DMS153 treated with DMSO at 0.1 percent for 48 hours (cell line): ENCODE data around the gene ESRRB.

ENCODE experiments used
- DNase-seq: peaks from one replicate; lab custom pipeline; 2025; ENCODE audit not compliant: unreplicated experiment; lab: John Stamatoyannopoulos, UW

Gene ESRRB

DNA sequence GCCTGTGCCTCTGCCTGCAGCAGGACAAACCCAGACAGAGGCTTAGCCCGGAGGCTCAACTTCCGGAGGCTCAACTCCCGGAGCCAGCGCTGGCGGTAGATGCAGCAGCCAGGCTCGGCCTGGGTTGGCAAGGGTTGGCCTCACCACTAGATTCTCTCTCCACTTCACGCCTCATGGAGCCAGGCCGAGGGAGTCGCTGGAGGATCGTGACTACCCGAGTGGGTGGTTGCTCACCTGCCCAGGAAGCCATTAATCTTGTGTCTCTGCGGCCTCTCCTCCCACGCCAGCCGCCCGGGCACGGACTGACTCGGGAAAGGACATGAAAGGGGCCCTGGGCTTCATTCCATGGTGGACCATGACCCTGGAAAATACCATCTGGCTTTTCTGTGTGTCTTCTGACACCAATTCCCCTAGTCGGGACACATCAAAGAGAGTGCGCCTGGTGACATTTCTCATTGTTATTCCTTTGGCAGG lies 20.8 kb downstream of the ESRRB start:
- no peak for DNase-seq

DNA sequence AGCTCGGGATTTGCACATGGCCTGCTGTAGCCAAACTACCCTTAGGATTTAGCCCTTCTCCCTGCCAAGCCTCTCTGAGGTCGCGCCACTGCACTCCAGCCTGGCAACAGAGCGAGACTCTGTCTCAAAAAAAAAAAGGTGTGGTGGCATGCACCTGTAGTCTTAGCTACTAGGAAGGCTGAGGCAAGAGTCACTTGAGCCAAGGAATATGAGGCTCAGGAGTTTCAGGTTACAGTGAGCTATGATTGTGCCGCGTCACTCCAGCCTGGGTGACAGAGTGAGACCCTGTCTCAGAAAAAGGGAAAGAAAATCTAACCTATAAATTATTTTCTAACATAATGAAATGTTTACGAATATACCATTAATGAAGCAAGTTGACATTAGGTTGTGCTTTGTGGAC lies 29.7 kb downstream of the ESRRB start:
- DNase-seq, result no peak

DNA sequence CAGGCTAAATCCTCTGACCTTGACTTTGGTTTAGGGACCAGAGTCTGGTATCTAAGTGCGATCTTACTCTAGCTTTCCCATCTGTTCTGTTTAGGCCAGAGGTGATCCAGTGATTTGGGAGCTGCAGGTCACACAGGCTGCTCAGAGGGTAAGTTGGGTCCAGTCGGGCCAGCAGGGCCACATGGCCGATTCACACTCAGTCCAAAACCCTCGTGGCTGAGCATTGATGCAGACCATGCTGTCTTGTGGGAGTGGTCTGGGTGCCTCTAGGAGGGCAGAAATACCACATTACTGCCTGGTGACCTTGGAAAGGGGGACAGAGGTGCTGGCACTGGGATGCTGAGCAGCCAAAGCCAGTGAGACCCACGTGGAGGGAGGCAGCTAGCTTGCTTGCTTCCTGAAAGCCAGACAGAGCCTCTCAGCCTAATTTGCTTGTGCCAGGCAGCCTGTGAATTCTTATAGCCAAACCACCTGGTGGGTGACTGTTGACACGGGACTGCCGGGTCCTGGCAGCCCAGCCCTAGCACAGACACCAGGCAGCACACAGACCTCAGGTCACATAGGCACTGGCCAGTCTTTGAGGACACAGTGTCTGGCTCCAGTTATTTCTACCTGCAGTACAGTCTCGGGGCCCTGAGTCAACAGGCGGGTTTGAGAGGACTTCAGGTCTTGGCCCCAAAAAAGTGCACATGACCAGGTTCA lies 31.7 kb downstream of the ESRRB start:
- DNase-seq, result no peak

DNA sequence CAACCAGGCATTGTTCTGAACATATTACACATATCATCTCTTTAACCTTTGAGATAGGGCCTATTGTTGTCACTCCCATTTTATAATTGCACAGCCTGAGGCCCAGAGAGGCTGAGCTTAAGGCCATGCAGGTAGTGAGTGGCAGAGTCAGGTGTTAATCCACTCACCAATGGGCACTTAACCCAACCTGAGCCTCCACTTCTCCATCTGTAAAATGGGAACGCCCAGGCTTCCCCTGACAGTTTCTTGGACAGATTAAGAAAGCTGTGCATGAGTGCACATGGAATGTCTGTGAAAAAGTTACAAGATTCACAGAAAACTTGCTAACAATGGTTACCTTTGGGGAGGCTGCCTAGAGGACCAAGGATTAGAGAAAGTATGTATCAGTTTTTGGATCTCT lies 32.9 kb downstream of the ESRRB start:
- DNase-seq, result no peak

DNA sequence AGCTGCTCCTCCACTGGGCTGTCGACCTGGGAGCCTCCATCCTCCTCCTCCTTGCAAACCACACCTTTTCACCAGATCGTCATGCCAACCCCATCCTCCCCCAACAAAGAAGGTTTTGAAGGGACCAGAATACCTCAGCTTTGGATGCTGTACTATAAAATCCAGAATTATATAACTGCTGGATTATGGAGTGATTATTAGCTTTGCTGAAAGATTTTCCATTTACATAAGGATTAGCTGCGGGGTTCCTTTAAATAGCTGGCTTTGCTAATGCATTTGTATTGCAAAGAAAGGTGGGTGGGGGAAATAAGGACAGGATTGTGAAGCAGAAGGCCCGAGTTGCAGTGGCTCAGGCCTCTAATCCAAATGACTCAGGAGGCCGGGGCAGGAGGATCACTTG lies 36.6 kb downstream of the ESRRB start:
- DNase-seq, result no peak

DNA sequence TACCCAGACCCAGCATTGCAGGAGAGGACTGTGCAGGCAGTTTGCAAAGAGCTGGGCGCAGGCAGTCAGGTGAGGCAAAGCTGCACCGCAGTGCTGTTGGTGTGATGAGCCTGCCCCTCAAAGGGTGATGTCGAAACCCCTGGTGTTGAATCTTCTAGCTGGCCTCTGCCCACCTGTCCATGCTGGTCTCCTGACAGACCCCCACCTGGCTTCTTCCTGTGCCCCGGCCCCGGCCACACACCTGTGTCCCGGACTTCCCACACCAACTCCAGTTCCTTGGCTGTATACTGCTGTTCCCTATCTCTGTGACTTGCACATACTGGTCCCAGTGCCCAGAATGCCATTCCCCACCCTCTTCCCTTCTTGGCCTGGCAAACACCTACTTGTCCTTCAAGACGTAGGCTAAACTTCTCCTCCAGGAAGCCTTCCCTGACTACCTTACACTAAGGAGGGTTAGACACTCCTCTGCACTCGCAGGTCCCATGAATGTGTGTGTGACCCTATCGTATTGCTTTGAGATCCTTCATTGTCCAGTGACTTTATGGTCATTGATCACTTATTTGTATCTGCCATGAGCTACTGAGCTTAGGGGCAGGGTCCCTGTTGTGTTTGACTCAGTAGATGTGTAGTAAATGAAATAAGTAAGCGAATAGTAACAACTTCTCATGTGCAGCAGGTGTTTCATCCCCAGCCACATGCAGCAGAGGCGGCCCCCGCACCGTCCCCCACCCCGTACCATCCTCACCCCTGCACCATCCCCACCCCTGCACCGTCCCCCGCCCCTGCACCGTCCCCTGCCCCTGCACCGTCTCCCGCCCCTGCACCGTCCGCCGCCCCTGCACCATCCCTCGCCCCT lies 37.4 kb downstream of the ESRRB start:
- no peak for DNase-seq

DNA sequence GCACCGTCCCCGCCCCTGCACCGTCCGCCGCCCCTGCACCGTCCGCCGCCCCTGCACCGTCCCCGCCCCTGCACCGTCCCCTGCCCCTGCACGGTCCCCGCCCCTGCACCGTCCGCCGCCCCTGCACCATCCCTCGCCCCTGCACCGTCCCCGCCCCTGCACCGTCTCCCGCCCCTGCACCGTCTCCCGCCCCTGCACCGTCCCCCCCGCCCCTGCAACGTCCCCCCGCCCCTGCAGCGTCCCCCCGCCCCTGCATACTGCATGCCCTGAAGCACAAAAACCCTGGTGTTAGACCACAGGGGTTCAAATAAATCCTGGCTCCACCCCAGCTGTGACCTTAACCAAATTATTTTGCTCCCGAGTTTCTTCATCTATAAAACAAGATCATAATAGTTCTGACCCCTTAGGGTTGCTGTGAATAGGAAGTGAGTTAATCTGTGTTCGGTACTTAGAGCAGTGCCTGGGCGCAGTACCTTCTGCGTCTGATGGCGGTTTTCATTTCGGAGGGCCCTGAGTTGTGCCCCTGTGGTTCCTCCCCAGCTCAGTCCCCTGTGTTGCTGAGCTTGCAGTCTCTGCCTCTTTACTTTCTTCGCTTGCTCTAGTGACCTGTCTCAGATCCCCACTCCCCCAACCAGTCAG lies 38.1 kb downstream of the ESRRB start:
- no peak for DNase-seq

DNA sequence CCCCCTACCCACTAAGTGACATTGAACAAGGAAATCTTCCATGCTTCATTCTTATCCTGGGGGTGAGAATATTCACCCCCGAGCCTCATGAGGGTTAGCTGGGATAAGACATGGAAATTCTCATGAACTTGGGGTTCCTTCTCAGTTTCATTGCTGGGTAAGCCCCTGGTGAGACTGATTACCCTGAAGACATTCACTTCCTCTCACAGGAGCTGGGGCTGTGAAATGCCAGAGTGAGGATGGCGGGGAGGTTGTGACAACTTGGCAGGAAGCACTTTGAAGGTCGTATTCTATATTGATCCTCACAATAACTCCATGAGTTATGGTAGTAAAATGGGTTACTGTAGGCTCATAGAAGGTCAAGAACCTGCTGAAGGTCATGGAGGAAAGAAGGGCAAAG lies 43.5 kb downstream of the ESRRB start:
- no peak for DNase-seq

DNA sequence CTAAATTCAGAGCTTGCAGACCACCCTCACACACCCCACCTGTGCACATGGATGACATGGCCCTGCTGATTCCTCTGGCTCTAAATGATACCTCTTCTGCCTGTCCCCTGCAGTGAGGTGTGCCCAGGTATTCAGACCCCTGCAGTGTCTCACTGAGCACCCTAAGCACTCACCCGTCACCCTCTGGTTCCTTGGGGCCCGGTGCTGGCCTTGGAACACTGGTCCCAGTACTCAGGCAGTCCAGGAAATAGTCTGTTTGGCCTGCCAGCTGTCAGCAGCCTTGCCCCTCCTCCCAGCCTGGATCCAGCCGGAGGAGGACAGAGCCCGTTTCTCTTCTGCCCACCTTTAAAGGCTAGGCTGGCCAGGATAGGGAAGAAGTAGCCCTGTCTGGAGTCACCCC lies 44.9 kb downstream of the ESRRB start:
- DNase-seq, result no peak

DNA sequence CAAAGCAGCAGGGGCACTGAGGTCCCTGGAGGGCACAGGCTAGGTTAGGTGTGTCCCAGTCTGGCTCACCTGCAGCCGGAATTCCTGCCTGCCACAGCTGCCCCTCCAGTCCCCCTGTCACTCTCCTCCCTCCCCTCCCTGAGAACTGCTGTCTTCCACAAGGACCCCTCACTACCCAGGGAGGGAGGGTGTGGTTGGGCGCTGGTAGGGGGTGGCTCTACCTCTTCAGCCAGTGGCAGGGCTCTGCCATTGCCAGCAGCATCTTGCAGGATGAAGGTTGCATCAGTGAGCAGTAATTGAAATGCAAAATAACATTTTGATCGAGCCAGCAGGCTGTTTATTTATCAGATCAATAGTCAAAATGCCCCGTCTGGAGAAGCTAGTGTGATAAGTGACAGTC lies 45.7 kb downstream of the ESRRB start:
- DNase-seq, result no peak

DNA sequence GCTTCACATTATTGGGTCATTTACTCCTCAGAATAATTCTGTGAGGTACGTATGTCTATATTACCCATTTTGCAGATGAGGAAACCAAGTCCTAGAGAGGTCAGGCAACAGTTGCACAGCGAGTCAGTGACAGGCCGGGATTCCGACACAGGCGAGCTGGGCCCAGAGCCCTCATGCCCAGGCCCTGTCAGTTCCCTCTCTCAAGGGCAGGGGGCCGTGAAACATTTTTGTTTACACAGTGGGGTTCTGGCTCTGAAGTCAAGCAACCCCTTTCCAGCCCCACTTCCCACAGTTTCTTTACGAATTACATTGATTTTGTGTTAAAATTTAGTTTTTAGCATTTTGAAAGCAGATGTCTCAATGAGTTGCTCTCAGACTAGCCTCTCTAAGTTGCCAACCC lies 46.7 kb downstream of the ESRRB start:
- DNase-seq, result no peak

DNA sequence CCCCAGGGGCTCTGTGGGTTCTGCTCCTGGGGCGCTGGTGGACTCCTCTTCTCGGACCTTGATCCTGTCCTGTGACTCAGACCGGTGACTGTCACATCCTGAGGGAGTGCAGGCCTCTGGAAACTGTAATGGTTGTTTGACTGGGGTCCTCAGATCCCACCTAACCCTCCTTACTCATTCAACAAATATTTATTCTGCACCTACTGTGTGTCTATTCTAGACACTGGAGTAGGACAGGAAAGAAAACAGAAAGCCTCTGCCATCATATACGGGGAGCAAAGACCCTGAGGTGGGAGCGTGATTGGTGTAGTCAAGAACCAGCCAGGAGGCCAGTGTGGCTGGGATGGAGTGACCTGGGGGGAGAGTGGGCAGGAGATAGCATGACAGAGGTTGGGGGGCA lies 47.6 kb downstream of the ESRRB start:
- no peak for DNase-seq

DNA sequence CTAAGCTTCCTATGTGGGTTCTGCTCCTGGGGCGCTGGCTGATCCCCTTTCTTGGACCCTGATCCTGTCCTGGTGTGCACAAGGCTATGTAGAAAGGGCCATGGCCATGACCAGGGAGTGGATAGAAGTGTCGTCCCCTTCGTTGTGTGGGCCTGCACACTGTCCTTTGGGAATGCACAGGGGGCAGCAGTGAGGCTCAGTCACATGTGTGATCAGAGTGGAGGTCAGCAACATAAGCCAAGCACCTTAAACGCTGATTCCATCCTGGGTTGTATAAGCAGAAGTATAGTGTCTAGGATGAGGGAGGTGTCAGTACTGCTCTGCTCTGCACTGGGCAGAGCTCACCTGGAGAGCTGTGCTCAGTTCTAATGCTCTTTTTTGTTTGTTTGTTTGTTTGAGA lies 48.4 kb downstream of the ESRRB start:
- DNase-seq, result no peak

DNA sequence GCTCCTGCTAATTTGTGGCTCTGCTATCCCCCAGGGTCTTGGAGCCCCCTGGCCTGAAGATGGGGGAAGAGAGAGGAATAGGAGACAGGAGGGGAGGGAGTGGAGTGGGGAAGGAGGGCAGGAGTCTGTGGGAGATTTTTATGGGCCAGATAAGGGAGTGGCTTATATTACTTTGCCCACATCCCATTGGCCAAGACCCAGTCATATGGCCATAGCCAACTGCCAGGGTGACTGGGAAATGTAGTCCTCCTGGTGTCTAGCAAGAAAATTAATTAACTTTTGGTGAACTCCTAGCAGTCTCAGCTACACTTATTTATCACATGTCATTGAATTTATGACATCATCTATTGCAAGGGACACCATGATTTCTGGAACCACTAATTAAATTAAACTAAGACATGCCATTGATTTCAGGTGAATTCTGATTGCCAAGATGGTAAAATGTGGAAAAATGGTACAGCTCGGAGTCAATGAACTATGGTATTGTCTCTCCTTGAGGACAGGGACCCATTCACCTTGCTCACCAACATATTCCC lies 50.3 kb downstream of the ESRRB start:
- no peak for DNase-seq

DNA sequence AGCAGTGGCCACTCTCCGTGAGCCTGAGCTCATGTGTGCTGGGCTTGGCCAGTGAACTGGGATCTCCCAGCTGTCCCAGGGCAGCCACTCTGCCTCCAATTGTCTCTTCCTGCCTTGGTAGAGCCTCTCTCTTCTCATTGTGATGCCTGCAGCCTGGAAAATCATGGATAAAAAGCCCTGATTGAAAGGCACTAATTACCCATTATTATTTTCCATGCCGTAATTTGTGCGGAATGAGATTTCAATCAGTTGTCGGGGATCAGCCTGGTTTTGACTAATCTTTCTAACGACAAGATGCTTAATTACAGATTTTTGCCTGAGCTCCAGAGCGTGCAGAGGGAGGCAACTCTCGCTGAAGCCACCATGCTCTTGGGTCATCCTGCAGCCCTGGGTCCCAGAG lies 52.7 kb downstream of the ESRRB start:
- DNase-seq, result no peak

DNA sequence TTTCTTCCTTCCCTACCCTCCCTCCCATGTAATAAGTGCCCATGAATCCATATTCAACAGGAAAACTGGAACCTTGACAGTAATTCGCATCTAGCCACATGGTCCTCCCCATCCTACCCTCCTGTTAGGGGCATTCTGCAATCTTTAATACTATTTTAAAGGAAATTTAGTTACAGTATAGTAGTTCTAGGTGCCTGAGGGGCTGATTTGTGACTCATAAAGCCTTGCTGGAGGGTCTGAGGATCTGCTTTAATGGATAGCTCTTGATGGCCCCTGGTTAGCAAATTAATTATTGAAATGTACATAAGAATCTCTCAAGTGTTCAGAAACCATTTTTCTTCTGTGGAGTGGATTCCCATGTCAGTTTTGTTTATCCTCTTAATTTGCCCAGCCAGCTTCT lies 54.1 kb downstream of the ESRRB start:
- no peak for DNase-seq

DNA sequence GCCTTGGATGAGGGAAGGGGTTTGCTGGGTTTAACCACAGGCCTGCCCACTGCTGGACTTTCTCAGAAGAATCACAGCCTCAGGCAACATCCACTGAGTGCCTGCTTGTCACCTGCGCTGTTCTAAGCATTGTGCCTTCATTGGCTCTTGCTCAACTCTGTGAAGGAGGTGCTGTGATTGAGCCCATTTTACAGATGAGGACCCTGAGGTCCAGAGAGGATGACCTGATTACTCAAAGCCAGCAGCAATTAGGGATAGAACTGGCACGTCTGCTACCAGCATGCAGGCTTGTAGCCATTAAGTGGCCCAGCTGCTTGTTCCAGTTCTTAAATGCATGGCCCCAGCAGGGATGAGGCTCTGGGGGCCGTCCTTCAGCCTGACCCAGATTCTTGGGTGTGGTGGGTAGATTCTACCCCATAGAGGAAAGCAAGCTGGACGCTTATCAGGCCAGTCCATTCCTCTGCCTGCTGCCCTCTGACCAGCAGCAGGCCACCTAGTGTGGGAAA lies 54.6 kb downstream of the ESRRB start:
- no peak for DNase-seq

DNA sequence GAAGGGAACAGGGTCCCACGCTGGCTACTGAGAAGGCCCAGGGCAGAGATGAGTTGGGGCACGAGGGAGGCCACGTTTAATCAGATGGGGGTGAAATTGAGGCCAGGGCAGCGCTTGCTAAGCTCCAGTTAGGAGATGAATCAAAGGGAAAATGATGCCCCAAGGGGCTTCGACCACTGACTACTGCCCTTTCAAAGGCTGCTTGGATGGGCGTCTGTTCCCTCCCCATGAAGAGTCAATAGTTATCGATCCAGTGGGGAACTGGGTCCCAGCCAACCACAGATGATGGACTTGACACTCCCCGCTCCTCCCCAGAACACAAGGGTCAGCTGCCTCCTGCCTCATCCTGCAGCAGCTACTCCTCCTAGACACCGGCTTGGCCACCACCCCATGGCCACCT lies 55.6 kb downstream of the ESRRB start:
- no peak for DNase-seq

DNA sequence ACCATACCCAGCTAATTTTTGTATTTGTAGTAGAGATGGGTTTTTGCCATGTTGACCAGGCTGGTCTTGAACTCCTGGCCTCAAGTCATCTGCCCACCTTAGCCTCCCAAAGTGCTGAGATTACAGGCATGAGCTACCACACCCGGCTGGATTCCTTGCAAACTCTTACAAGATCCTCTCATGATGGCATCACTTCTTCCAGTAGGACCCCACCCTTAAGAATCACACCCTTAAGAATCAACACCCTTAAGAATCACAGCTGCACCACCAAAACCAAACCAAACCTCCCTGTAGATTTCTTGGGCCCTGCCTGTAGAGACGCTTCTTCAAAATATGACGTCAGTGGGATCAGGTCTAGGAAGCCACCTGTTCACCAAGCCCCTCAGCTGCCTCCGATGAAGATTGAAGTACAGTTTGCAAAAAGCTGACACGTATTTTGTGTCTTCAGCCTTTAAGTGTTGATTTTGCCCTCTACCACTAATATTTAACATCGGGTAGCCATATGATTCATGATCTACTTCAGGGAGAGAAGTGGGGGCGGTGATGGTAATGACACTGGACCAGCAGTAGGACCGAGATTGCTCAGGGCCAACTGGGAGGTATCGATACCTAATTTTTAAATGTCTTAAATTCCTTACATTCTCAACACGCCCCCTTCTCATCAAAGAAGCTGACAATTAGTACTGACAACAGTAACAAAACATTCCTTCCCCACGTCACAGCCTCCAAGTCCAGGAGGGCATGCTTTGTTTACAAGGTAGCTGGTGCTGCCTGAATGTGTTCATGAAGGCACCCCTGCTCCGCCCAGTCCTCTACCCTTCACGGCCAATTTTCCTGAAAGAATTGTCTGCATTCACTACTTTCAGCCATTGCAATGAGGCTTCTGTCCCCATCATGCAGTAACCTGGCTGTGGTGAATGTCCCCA lies 57.2 kb downstream of the ESRRB start:
- DNase-seq, result no peak

DNA sequence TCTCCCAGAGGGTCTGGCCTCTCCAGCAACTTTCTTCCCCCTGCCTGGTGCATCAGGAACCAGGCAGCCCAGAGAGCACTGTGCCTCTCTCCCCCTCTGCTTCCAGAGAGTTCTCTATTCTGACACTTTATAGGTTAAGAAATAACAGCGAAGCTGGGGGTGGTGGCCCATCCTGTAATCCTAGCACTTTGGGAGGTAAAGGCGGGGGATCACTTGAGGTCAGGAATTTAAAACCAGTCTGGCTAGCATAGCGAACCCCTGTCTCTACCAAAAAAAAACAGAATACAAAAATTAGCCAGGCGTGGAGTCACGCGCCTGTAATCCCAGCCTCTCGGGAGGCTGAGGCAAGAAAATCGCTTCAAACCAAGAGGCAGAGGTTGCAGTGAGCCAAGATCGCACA lies 58.3 kb downstream of the ESRRB start:
- DNase-seq, result no peak
